Ascending aorta (tissue), 2 donors: ENCODE measurements around the gene MIPOL1. TPM values are rescaled to one million over a fixed set of nuclear protein-coding genes. Genes with fewer than 3 reads are reported as not detected.

Experiments used
- DNase-seq, 2 donors: peaks; one replicate each; pipeline ENCODE4 v3.0.0-alpha.2; 2019; ENCODE audit warnings: low spot score in 2 of 2
- H3K27ac ChIP-seq, 2 donors: fragments of 200-600 bp; sonication (generic); one replicate each; pipeline ENCODE4 v1.5.1; 2016 to 2017; ENCODE audit warnings: mild to moderate bottlenecking in 1 of 2
- H3K27me3 ChIP-seq: fragments of 200-600 bp; sonication (generic); one replicate; pipeline ENCODE4 v1.5.1; 2017
- H3K36me3 ChIP-seq, 2 donors: fragments of 200-600 bp; sonication (generic); one replicate each; pipeline ENCODE4 v1.5.1; 2016
- H3K4me1 ChIP-seq, 2 donors: fragments of 200-600 bp; sonication (generic); one replicate each; pipeline ENCODE4 v1.5.1; 2016 to 2017; ENCODE audit warnings: mild to moderate bottlenecking in 1 of 2
- H3K4me3 ChIP-seq, 2 donors: fragments of 200-600 bp; sonication (generic); one replicate each; pipeline ENCODE4 v1.5.1; 2016 to 2017; ENCODE audit warnings: mild to moderate bottlenecking in 1 of 2
- H3K9me3 ChIP-seq, 2 donors: fragments of 200-600 bp; sonication (generic); one replicate each; pipeline ENCODE4 v1.5.1; 2016
- CTCF ChIP-seq, 3 experiments: fragments of 200-600 bp in 2 of 3; fragments of 450-650 bp in 1 of 3; sonication (generic) in 2 of 3; IDR thresholded peaks; one replicate each; pipeline ENCODE4 v1.5.1; 2016 to 2019; ENCODE audit warnings: antibody characterized with exemption in 3 of 3, mild to moderate bottlenecking in 1 of 3, moderate library complexity in 1 of 3
- intact Hi-C: fragments of 100-400 bp; cut with DNase I; formaldehyde crosslinking; loops from one replicate; pipeline ENCODE4 v1.15.1; 2023
- total RNA-seq: library from RNA; depleted of rRNA; stranded (reverse); fragments of >200 nt; gene quantifications from one replicate; pipeline ENCODE4 v1.1.0, GENCODE V29; 2016

The MIPOL1 gene
- total RNA-seq, 1 donor from 2014 or later: 8.6 TPM

- H3K4me1 ChIP-seq: peaks cover 0 to 7% of the 10 kb centered on the region in 2 donors
- no peak overlapping the region for H3K27ac ChIP-seq
- no peak overlapping the region for H3K4me3 ChIP-seq
- no peak for DNase-seq
- TF ChIP-seq CTCF (IDR thresholded peaks at IDR 0.05): no peak
- H3K36me3 ChIP-seq: no peaks in the 10 kb centered on the region
- H3K27me3 ChIP-seq: peaks cover 37% of the 10 kb centered on the region
- H3K9me3 ChIP-seq: no peaks in the 10 kb centered on the region
- intact Hi-C loops: no loop called here
Measured at GRCh38 chr14:37600880-37601741, 403.4 kb downstream of the MIPOL1 start.

DNA sequence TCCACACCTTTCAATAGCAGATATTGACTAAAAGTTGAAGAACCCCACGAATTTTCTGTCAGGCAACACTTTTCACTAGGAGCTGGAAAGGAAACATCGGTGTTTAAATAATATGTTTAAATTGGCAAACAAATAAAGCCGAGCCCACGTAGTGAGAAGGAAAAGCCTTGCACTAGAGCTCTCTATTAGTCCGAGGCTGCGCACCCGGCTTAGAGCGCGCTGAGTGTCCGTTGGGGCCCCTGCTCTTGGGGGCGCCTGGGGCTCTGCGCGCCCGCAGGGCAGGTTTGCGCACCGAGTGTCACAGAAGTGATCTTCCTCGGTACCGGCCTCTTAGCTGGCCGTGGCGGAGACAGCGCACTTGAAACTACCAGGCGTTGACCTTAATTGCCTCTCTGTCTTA lies 404.1 kb downstream of the MIPOL1 start:
- Histone ChIP-seq H3K27me3 (peaks cover 35% of the 10 kb centered on the region), H3K9me3 (no peaks in the 10 kb centered on the region), H3K4me3 (no peak overlapping the region), H3K27ac (no peak overlapping the region), H3K36me3 (no peaks in the 10 kb centered on the region), H3K4me1 (peaks cover 0 to 7% of the 10 kb centered on the region in 2 donors)
- intact Hi-C loops: no loop called here
- no peak for DNase-seq
- TF ChIP-seq CTCF (IDR thresholded peaks at IDR 0.05): no peak

Other genes starting within 250 kb of the MIPOL1 start
- gene SLC25A21, start 25.3 kb upstream of the MIPOL1 start, total RNA-seq: not detected